ENCODE results near the gene ANKRD31. TPM values are rescaled to one million over a fixed set of nuclear protein-coding genes. Genes with fewer than 3 reads are reported as not detected.

ANKRD31 gene
- total RNA-seq, 1 experiment from 2014 or later = 0.30 TPM

DNA sequence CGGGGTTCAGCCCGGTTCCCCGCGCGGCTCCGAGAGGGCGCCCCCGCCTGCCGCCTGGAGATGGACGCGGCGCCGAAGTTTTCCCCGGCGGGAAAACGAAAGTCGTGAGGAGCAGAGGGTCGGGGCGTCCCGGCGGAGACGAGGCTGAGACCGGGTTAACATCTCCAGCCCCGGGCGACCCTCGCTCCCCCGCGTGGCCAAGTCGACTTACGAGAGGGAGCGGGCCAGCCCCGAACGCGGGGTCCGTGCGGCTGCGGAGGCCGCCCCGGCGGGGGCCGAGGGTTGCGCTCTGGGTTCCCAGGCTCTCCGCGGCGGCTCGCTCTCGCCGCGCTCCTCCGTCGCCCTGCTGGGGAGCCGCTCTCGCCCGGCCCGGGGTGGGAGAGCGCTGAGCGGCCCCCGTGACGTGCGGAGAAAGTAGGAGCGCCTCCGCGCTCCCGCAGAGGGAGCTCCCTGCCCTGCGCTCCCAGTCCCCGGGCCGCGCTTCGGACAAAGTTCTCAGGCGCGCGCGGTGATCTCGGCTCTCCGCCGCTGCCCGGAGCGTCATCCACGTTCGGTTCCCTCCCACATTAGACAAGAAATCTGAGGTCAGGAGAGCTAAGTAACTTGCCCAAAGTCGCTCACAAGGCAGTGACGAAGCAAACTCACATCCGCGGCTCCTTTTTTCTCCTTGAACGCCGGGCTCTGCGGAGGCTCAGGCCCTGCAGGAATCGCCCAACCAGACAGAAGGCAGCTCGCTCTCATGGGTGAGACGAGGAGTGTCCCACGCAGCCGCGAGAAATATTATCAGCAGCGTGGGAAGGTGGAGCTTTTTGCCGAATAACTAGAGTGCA lies 183.2 kb downstream of the ANKRD31 start:
- Histone ChIP-seq H3K27ac (ENCODE audit: low read depth, low read length) (no peak overlapping the region), H3K4me2 (ENCODE audit: low read length) (peak overlapping the region; percentile 76), H3K79me2 (ENCODE audit: insufficient read depth, low read length) (no peaks in the 10 kb centered on the region), H2AFZ (ENCODE audit: low read depth, low read length, poor library complexity, severe bottlenecking) (peak overlapping the region; percentile 97), H3K27me3 (ENCODE audit: insufficient read depth, low read length) (no peaks in the 10 kb centered on the region), H4K20me1 (ENCODE audit: insufficient read depth) (no peaks in the 10 kb centered on the region), H3K4me1 (ENCODE audit: control insufficient read depth in 1 of 2, insufficient read depth in 2 of 2, low read length in 2 of 2) (peaks cover 3 to 21% of the 10 kb centered on the region in 2 experiments; a peak in 3 of 4 replicates), H3K4me3 (replicated peaks in 1 of 2; ENCODE audit: low read depth in 1 of 2, low read length in 2 of 2) (peak overlapping the region; percentile 56 to 67), H3K9me3 (ENCODE audit: control insufficient read depth in 1 of 2, insufficient read depth in 1 of 2, low read depth in 1 of 2, low read length in 2 of 2) (no peaks in the 10 kb centered on the region), H3K36me3 (ENCODE audit: control insufficient read depth in 1 of 2, insufficient read depth in 2 of 2, low read length in 2 of 2) (no peaks in the 10 kb centered on the region), H3K9ac (ENCODE audit: low read length) (peak overlapping the region; percentile 39; the same call in 1 of the 2 replicates), H3K9me2 (ENCODE audit: insufficient read depth) (no peaks in the 10 kb centered on the region)
- peak; percentile 67 for ATAC-seq
- intact Hi-C loops (cut with micrococcal nuclease) = loop anchor here (10.0 kb wide), 1 partner anchor 1201 kb away; no protein-coding TSS in a partner anchor
- ChIA-PET CTCF (interaction anchor here (1.0 kb wide), 1 partner anchor 122 kb away, joined by 3 read pairs; no protein-coding TSS in a partner anchor), RAD21 (ENCODE audit: low non-redundant PET in 1 of 2, low total read pairs in 2 of 2, uncharacterized antibody in 2 of 2, unreplicated experiment in 2 of 2) (no interaction called here), POLR2A (no interaction called here)
- no TSS peak for BruUV-seq (replicated peaks)
- TF ChIP-seq RAD21 (IDR thresholded peaks at IDR 0.05; ENCODE audit: low read depth) = peak; percentile 27; the same call in 1 of the 2 replicates
- no peak for TF ChIP-seq EGR1 (IDR thresholded peaks at IDR 0.05; ENCODE audit: low read depth)
- TF ChIP-seq CTCF (IDR thresholded peaks at IDR 0.05 in 2 of 3, conservative IDR thresholded peaks at IDR 0.05 in 1 of 3; ENCODE audit: borderline replicate concordance in 1 of 3, insufficient read depth in 1 of 3, low read depth in 2 of 3, low read length in 2 of 3) = 0 out of 6 replicates have a peak, but pooled peaks of 1 of the 3 experiments have one; percentile 4
- DNase-seq (ENCODE audit: low read depth, low spot score) = no peak

DNA sequence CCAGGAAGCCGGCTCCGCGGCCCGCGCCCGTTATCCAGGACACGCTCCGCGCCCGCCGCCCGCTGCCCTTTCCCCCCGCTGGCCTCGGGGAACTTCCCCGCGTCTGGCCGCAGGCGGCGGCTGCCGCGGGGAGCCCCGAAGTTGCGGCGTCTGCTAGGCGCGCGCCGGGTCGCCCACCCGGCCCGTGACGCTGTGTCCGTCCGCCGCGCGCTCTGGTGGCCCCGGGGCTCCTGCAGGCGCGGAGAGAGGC lies 183.7 kb downstream of the ANKRD31 start:
- Histone ChIP-seq H2AFZ (ENCODE audit: low read depth, low read length, poor library complexity, severe bottlenecking) (no peak overlapping the region), H4K20me1 (ENCODE audit: insufficient read depth) (no peaks in the 10 kb centered on the region), H3K4me3 (replicated peaks in 1 of 2; ENCODE audit: low read depth in 1 of 2, low read length in 2 of 2) (peak overlapping the region; percentile 56 to 67), H3K27me3 (ENCODE audit: insufficient read depth, low read length) (no peaks in the 10 kb centered on the region), H3K9me2 (ENCODE audit: insufficient read depth) (no peaks in the 10 kb centered on the region), H3K9me3 (ENCODE audit: control insufficient read depth in 1 of 2, insufficient read depth in 1 of 2, low read depth in 1 of 2, low read length in 2 of 2) (no peaks in the 10 kb centered on the region), H3K27ac (ENCODE audit: low read depth, low read length) (no peak overlapping the region), H3K9ac (ENCODE audit: low read length) (peak overlapping the region; percentile 39; the same call in 1 of the 2 replicates), H3K4me2 (ENCODE audit: low read length) (peak overlapping the region; percentile 76), H3K4me1 (ENCODE audit: control insufficient read depth in 1 of 2, insufficient read depth in 2 of 2, low read length in 2 of 2) (peaks cover 3 to 21% of the 10 kb centered on the region in 2 experiments; a peak in 3 of 4 replicates), H3K36me3 (ENCODE audit: control insufficient read depth in 1 of 2, insufficient read depth in 2 of 2, low read length in 2 of 2) (no peaks in the 10 kb centered on the region), H3K79me2 (ENCODE audit: insufficient read depth, low read length) (no peaks in the 10 kb centered on the region)
- ATAC-seq (no peak), DNase-seq (ENCODE audit: low read depth, low spot score) (no peak)
- no TSS peak for BruUV-seq (replicated peaks)
- ChIA-PET POLR2A (no interaction called here), RAD21 (ENCODE audit: low non-redundant PET in 1 of 2, low total read pairs in 2 of 2, uncharacterized antibody in 2 of 2, unreplicated experiment in 2 of 2) (no interaction called here), CTCF (interaction anchor here (1.0 kb wide), 1 partner anchor 121 kb away, joined by 3 read pairs; no protein-coding TSS in a partner anchor)
- intact Hi-C loops (cut with micrococcal nuclease) = loop anchor here (10.0 kb wide), 1 partner anchor 1202 kb away; no protein-coding TSS in a partner anchor
- no peak for TF ChIP-seq TCF7L2 (IDR thresholded peaks at IDR 0.05; ENCODE audit: borderline replicate concordance, extremely low read depth, insufficient read depth, insufficient read length)
- no peak for TF ChIP-seq CEBPB (IDR thresholded peaks at IDR 0.05; ENCODE audit: low read depth)
- no peak for TF ChIP-seq EZH2phosphoT487 (IDR thresholded peaks at IDR 0.05; ENCODE audit: borderline replicate concordance)
- TF ChIP-seq, protein P1, sequence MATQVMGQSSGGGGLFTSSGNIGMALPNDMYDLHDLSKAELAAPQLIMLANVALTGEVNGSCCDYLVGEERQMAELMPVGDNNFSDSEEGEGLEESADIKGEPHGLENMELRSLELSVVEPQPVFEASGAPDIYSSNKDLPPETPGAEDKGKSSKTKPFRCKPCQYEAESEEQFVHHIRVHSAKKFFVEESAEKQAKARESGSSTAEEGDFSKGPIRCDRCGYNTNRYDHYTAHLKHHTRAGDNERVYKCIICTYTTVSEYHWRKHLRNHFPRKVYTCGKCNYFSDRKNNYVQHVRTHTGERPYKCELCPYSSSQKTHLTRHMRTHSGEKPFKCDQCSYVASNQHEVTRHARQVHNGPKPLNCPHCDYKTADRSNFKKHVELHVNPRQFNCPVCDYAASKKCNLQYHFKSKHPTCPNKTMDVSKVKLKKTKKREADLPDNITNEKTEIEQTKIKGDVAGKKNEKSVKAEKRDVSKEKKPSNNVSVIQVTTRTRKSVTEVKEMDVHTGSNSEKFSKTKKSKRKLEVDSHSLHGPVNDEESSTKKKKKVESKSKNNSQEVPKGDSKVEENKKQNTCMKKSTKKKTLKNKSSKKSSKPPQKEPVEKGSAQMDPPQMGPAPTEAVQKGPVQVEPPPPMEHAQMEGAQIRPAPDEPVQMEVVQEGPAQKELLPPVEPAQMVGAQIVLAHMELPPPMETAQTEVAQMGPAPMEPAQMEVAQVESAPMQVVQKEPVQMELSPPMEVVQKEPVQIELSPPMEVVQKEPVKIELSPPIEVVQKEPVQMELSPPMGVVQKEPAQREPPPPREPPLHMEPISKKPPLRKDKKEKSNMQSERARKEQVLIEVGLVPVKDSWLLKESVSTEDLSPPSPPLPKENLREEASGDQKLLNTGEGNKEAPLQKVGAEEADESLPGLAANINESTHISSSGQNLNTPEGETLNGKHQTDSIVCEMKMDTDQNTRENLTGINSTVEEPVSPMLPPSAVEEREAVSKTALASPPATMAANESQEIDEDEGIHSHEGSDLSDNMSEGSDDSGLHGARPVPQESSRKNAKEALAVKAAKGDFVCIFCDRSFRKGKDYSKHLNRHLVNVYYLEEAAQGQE (IDR thresholded peaks at IDR 0.05; ENCODE audit: low read depth) = no peak
- no peak for TF ChIP-seq ELF1 (IDR thresholded peaks at IDR 0.05; ENCODE audit: borderline replicate concordance, low read depth)
- no peak for TF ChIP-seq POLR2AphosphoS5 (IDR thresholded peaks at IDR 0.05; ENCODE audit: low read depth, low read length)
- TF ChIP-seq EGR1 (IDR thresholded peaks at IDR 0.05; ENCODE audit: low read depth) = no peak

All from HCT116 (cell line).